ENCODE results near the gene SEC23B. TPM values are rescaled to one million over a fixed set of nuclear protein-coding genes. Genes with fewer than 3 reads are reported as not detected.

Gene SEC23B
- total RNA-seq, 1 donor from 2014 or later, result 50.8 TPM

DNA sequence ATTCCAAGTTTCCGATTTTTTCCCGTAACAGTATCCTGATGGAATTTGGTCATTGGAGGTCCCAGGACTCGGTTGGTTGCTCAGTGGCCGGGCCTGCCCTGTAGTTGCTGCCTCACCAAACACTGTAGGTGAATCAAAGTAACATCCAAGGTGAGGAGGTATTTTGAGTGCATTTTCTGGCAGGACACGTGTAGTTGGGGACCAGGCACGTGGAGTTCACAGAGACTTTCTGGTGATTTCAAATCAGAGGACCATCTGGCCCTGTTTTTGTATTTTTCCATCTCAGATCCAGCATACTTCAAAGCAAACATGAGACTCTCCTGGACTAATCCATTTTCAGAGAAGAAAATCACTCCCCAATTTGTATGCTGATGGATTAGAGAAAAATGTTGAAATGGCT, 70.2 kb downstream of the SEC23B start:
- no peak for DNase-seq (ENCODE audit: extremely low spot score, unreplicated experiment)
- Mint-ChIP-seq H3K27ac (no peak overlapping the region), H3K9me3 (no peaks in the 10 kb centered on the region), H3K27me3 (no peaks in the 10 kb centered on the region), H3K4me1 (ENCODE audit: unreplicated experiment) (no peaks in the 10 kb centered on the region), H3K4me3 (no peak overlapping the region), H3K36me3 (no peaks in the 10 kb centered on the region)
- TF ChIP-seq, protein P1, sequence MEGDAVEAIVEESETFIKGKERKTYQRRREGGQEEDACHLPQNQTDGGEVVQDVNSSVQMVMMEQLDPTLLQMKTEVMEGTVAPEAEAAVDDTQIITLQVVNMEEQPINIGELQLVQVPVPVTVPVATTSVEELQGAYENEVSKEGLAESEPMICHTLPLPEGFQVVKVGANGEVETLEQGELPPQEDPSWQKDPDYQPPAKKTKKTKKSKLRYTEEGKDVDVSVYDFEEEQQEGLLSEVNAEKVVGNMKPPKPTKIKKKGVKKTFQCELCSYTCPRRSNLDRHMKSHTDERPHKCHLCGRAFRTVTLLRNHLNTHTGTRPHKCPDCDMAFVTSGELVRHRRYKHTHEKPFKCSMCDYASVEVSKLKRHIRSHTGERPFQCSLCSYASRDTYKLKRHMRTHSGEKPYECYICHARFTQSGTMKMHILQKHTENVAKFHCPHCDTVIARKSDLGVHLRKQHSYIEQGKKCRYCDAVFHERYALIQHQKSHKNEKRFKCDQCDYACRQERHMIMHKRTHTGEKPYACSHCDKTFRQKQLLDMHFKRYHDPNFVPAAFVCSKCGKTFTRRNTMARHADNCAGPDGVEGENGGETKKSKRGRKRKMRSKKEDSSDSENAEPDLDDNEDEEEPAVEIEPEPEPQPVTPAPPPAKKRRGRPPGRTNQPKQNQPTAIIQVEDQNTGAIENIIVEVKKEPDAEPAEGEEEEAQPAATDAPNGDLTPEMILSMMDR (conservative IDR thresholded peaks at IDR 0.05), result no peak

DNA sequence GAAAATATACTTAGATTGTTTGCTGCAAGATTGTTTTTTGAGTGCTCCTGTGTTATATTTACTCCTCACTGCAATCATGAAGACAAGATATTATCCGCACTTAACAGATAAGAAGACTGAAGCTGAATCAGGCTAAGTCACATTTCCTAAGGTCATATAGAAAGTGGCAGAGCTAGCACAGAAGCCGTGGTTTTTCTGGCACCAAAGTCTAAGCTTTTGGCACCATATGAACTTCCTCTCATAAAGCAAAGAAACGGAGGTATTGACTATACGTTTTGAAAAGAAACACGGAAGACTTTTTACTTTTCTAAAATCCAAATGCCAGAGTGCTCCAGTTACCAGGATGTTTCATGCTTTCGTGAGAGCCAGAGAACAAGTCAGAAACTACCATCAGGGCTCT, 70.8 kb downstream of the SEC23B start:
- no peaks in the 10 kb centered on the region for H3K4me1 Mint-ChIP-seq (ENCODE audit: unreplicated experiment)
- DNase-seq (ENCODE audit: extremely low spot score, unreplicated experiment), result no peak
- TF ChIP-seq, protein P1 (conservative IDR thresholded peaks at IDR 0.05), result no peak
- no peaks in the 10 kb centered on the region for H3K36me3 Mint-ChIP-seq
- H3K27me3 Mint-ChIP-seq, result no peaks in the 10 kb centered on the region
- H3K4me3 Mint-ChIP-seq, result no peak overlapping the region
- no peaks in the 10 kb centered on the region for H3K9me3 Mint-ChIP-seq
- no peak overlapping the region for H3K27ac Mint-ChIP-seq

DNA sequence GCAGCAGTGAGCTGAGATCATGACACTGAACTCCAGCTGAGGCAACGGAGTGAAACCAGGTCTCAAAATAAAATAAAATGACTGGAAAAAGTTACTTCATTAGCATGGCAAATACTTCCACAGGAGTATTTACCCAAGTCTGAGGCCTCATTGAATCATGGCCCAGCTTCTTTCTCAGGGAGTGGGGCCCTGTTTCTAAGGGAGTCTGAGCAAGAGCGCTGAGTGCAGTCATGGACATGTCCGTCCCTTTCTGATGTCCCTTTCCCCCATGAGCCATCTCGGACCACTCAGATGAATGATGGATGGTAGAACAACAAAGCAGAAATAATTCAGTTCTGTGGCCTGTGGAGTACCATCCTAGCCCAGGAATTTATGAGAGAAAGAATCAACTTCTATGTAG, 72.3 kb downstream of the SEC23B start:
- Mint-ChIP-seq H3K4me1 (ENCODE audit: unreplicated experiment) (no peaks in the 10 kb centered on the region), H3K27me3 (peaks cover 6% of the 10 kb centered on the region), H3K9me3 (no peaks in the 10 kb centered on the region), H3K4me3 (no peak overlapping the region), H3K27ac (no peak overlapping the region), H3K36me3 (no peaks in the 10 kb centered on the region)
- DNase-seq (ENCODE audit: extremely low spot score, unreplicated experiment), result no peak
- TF ChIP-seq, protein P1 (conservative IDR thresholded peaks at IDR 0.05), result no peak

DNA sequence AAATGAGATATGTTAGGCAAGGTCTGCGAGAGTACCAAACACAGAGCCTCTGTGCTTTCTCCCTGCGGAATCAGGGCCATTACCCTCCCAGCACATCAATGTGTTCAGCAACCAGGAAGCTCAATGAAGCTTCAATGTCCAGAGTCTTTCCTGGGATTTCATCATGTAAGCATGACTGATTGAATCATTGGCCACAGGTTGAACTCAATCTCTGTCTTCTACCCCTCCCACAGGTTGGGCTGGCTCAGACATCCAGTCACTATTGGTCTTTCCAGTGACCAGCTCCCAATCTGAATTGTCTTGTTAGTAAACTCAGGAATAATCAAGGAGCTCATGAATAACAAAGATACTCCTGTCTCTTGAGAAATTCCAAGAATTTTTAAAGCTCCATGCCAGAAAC, 77.4 kb downstream of the SEC23B start:
- TF ChIP-seq, protein P1 (conservative IDR thresholded peaks at IDR 0.05), result no peak
- no peaks in the 10 kb centered on the region for H3K36me3 Mint-ChIP-seq
- peaks cover 6% of the 10 kb centered on the region for H3K27me3 Mint-ChIP-seq
- no peak for DNase-seq (ENCODE audit: extremely low spot score, unreplicated experiment)
- H3K4me1 Mint-ChIP-seq (ENCODE audit: unreplicated experiment), result peaks cover 5% of the 10 kb centered on the region
- H3K27ac Mint-ChIP-seq, result no peak overlapping the region
- no peaks in the 10 kb centered on the region for H3K9me3 Mint-ChIP-seq
- H3K4me3 Mint-ChIP-seq, result no peak overlapping the region

DNA sequence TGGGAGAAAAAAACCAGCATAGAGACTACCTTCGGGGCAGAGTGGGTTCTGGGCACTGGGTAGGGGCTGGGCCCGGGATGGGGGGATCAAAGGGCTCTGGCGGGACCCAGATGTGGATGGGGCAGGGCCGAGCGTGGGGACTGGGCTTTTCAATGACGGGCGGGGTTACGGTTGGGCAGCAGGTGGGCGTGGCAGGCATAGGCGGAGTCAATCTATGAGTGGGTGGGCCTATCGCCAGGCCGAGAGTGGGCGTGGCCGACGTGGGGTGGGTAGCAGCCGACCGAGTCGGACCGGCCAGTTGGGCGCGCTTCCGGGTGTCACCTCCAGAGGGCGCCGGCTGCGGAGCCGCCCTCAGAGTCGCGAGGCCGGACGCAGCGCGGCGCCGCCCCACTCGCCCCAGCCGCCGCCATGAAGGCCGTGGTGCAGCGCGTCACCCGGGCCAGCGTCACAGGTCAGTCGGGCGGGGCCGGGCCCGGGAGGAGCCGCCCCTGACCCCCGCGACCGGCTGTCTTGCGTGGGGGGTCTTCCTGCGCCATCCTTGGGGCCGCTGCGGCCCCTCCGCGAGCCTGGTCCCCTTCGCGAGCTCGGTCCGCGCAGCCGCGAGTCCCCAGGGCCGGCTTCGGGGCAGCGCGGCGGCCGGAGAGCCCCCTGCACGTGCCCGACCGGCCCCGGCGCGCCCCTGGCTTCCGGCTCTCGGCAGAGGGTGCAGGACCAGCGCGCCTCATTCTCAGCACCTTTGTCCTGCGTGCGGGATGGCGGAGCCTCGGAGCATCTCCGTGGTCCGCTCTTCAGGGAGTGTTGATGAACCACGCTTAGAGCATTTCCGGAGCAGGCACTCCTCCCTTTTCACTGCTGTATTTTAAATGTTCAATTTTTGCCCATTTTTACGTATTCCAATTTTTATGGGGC, 80.2 kb downstream of the SEC23B start, which contains the start of gene DTD1:
TSS of gene DTD1 (plus strand) at position 390 of the 909 bp plus-strand sequence. CDS start at position 409, 19 bp downstream.
- H3K4me3 Mint-ChIP-seq, result peak within 1 kb of the TSS; percentile 94
- H3K36me3 Mint-ChIP-seq, result no peaks in the 10 kb centered on the region
- peak within 1 kb of the TSS; percentile 72 for H3K27ac Mint-ChIP-seq
- peaks cover 5% of the 10 kb centered on the region for H3K4me1 Mint-ChIP-seq (ENCODE audit: unreplicated experiment)
- TF ChIP-seq, protein P1 (conservative IDR thresholded peaks at IDR 0.05), result peak; percentile 90
- H3K27me3 Mint-ChIP-seq, result peaks cover 6% of the 10 kb centered on the region
- peak; percentile 96 for DNase-seq (ENCODE audit: extremely low spot score, unreplicated experiment)
- no peaks in the 10 kb centered on the region for H3K9me3 Mint-ChIP-seq
